K562 (cell line): ENCODE results near the gene SLC9A1. TPM values are rescaled to one million over a fixed set of nuclear protein-coding genes. Genes with fewer than 3 reads are reported as not detected.

Experiments used
- HSF4 ChIP-seq: fragments of 250-450 bp; sonication (Bioruptor Pico); IDR thresholded peaks from 2 replicates; pipeline ENCODE4 v2.1.2; 2022; ENCODE audit warnings: mild to moderate bottlenecking, moderate library complexity, borderline replicate concordance
- MEF2A ChIP-seq: IDR thresholded peaks from 2 replicates; pipeline ENCODE4 v1.6.1; 2011; ENCODE audit warnings: low read depth, mild to moderate bottlenecking, low read length, moderate library complexity; ENCODE audit not compliant: control insufficient read depth
- NONO ChIP-seq, 2 experiments: fragments of 200-400 bp in 1 of 2; fragments of 450-650 bp in 1 of 2; formaldehyde crosslinking in 1 of 2; IDR thresholded peaks; 2 replicates each; pipeline ENCODE4 v1.6.1; 2017; ENCODE audit warnings: low read depth in 2 of 2, mild to moderate bottlenecking in 2 of 2, moderate library complexity in 2 of 2, low read length in 1 of 2
- NR4A1 ChIP-seq, 2 experiments: fragments of 250-450 bp in 1 of 2; fragments of 450-650 bp in 1 of 2; sonication (Bioruptor Pico) in 1 of 2; IDR thresholded peaks; 2 replicates each; pipeline versions ENCODE4 v1.4.0 to v1.6.1; 2016 to 2020; ENCODE audit warnings: mild to moderate bottlenecking in 2 of 2, missing compliant biosample characterization in 1 of 2, missing genetic modification characterization in 1 of 2, moderate library complexity in 1 of 2
- POLR2B ChIP-seq: fragments of 450-650 bp; IDR thresholded peaks from 2 replicates; pipeline ENCODE4 v1.6.1; 2018; ENCODE audit warnings: low read depth; ENCODE audit not compliant: partially characterized antibody
- PURB ChIP-seq: sonication (generic); formaldehyde crosslinking; IDR thresholded peaks from 2 replicates; pipeline ENCODE4 v1.9.0; 2021; ENCODE audit warnings: low read depth, mild to moderate bottlenecking, missing genetic modification reagents
- RNF2 ChIP-seq: sonication (generic); IDR thresholded peaks from 2 replicates; pipeline ENCODE4 v1.6.1; 2016
- SMARCC2 ChIP-seq: fragments of 450-650 bp; IDR thresholded peaks from 2 replicates; pipeline ENCODE4 v1.6.1; 2017; ENCODE audit warnings: antibody characterized with exemption, moderate library complexity, mild to moderate bottlenecking, low read depth
- YY1 ChIP-seq, 3 experiments: IDR thresholded peaks; 2 replicates each; pipeline ENCODE4 v1.6.1; 2011; ENCODE audit warnings: low read length in 2 of 3, mild to moderate bottlenecking in 2 of 3, moderate library complexity in 2 of 3, borderline replicate concordance in 1 of 3, control low read depth in 1 of 3, low read depth in 1 of 3; ENCODE audit not compliant: insufficient read depth in 3 of 3, insufficient replicate concordance in 2 of 3, control insufficient read depth in 1 of 3, insufficient read length in 1 of 3; ENCODE audit errors: extremely low read depth in 1 of 3
- ZFP1 ChIP-seq: fragments of 450-650 bp; formaldehyde crosslinking; IDR thresholded peaks from 2 replicates; pipeline ENCODE4 v1.4.0; 2020; ENCODE audit warnings: mild to moderate bottlenecking, mixed read lengths
- polyA plus RNA-seq, 8 experiments: library from polyadenylated mRNA; depleted of rRNA in 4 of 8; stranded (reverse) in 5 of 8; unstranded in 3 of 8; fragments of >200 nt; fragmentation: Nextera tagmentation in 2 of 8; fragmentation: Illumina TruSeq in 1 of 8; extraction: Ambion mirVana in 2 of 8; extraction: Trizol in 1 of 8; gene quantifications; 2 replicates each; pipeline versions ENCODE4 v1.2.1 to v1.2.3, GENCODE V29; 2011 to 2014; ENCODE audit warnings: inconsistent platforms in 1 of 8, missing spikeins in 1 of 8
- total RNA-seq, 7 experiments: library from RNA; depleted of rRNA in 6 of 7; stranded (reverse); fragments of >200 nt in 6 of 7; fragmentation: Illumina TruSeq in 2 of 7; extraction: Trizol in 2 of 7; gene quantifications; 2 replicates each; pipeline versions ENCODE4 v1.2.1 to v1.2.3, GENCODE V29; 2011 to 2021; ENCODE audit warnings: low replicate concordance in 1 of 7
- TF ChIP-seq, protein P1 (sequence below): fragments of 250-450 bp; sonication (Bioruptor Pico); IDR thresholded peaks from 2 replicates; pipeline ENCODE4 v1.8.0; 2022; ENCODE audit warnings: inconsistent platforms, mild to moderate bottlenecking, moderate library complexity, borderline replicate concordance
- TF ChIP-seq, protein P2 (sequence below), 2 experiments: fragments of 450-650 bp in 1 of 2; IDR thresholded peaks; 2 replicates each; pipeline ENCODE4 v1.6.1; 2011 to 2017; ENCODE audit warnings: low read depth in 2 of 2, antibody characterized with exemption in 1 of 2, borderline replicate concordance in 1 of 2, low read length in 1 of 2, mild to moderate bottlenecking in 1 of 2, mixed read lengths in 1 of 2; ENCODE audit not compliant: control insufficient read depth in 1 of 2
- TF ChIP-seq, protein P3 (sequence below): fragments of 250-450 bp; sonication (Bioruptor Pico); IDR thresholded peaks from 2 replicates; pipeline ENCODE4 v1.6.1; 2021; ENCODE audit warnings: mild to moderate bottlenecking

The SLC9A1 gene
- total and polyA plus RNA-seq, 9 of the 15 experiments (the other 6 are each of a cell fraction or from before 2014, with no cell fraction given): 0.59 to 14.4 (median 2.0) TPM

DNA sequence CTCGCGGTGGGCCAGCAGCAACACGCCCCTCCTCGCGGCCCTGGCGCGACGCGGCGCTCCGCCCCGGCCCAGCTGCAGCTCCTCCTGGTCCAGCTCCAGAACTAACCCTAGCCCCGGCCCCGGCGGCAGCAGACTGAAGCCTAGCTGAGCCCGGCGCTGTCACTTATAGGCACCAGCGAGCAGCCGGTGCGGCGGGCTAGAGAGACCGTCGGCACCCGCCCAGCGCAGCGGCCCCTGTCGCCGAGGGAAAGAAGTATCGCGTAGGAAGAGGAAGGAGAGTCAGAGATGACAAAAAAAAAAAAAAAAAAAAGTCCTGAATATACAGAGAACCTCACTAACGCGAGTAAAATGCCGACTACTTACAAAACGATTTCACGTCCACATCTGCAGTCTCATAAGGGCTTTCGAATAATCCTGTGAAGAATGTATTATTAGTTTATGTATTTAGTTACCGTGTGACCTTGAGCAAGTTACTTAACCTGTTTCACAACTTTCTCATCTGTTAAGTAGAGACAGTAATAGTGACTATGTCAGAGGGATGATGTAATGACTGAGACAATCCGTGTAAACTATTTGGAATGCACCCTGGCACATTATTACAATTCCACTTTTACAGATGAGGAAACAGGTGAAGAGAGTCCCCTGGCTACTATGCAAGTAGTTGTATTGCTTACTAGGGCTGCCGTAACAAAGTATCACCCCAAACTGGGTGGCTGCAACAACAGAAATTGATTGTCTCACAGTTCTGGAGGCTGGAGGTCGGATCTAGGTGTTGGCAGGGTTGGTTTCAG, at the start of gene SLC9A1 (continued):
- TF ChIP-seq, protein P1, sequence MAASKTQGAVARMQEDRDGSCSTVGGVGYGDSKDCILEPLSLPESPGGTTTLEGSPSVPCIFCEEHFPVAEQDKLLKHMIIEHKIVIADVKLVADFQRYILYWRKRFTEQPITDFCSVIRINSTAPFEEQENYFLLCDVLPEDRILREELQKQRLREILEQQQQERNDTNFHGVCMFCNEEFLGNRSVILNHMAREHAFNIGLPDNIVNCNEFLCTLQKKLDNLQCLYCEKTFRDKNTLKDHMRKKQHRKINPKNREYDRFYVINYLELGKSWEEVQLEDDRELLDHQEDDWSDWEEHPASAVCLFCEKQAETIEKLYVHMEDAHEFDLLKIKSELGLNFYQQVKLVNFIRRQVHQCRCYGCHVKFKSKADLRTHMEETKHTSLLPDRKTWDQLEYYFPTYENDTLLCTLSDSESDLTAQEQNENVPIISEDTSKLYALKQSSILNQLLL (CRISPR knock-in tag): no peak
- no peak for TF ChIP-seq ZFP1
- peak; percentile 94 to 100 for TF ChIP-seq NONO (IDR thresholded peaks at IDR 0.05; ENCODE audit: low read depth in 2 of 2, low read length in 1 of 2)
- peak; percentile 93 for TF ChIP-seq POLR2B
- peak in 2 of 3 experiments; percentile 71 to 78 for TF ChIP-seq YY1 (IDR thresholded peaks at IDR 0.05; ENCODE audit: borderline replicate concordance in 1 of 3, control insufficient read depth in 1 of 3, extremely low read depth in 1 of 3, insufficient read depth in 3 of 3, insufficient read length in 1 of 3, insufficient replicate concordance in 2 of 3, low read depth in 1 of 3, low read length in 2 of 3)
- TF ChIP-seq HSF4: no peak
- peak; percentile 67 for TF ChIP-seq SMARCC2
- TF ChIP-seq MEF2A: peak; percentile 54; the same call in 1 of the 2 replicates
- TF ChIP-seq RNF2: peak; percentile 87
- TF ChIP-seq NR4A1 (CRISPR knock-in tag; IDR thresholded peaks at IDR 0.05): no peak
- TF ChIP-seq NR4A1 (tag; IDR thresholded peaks at IDR 0.05): 0 out of 2 replicates have a peak, but pooled peaks have one; percentile 48
- TF ChIP-seq, protein P2, sequence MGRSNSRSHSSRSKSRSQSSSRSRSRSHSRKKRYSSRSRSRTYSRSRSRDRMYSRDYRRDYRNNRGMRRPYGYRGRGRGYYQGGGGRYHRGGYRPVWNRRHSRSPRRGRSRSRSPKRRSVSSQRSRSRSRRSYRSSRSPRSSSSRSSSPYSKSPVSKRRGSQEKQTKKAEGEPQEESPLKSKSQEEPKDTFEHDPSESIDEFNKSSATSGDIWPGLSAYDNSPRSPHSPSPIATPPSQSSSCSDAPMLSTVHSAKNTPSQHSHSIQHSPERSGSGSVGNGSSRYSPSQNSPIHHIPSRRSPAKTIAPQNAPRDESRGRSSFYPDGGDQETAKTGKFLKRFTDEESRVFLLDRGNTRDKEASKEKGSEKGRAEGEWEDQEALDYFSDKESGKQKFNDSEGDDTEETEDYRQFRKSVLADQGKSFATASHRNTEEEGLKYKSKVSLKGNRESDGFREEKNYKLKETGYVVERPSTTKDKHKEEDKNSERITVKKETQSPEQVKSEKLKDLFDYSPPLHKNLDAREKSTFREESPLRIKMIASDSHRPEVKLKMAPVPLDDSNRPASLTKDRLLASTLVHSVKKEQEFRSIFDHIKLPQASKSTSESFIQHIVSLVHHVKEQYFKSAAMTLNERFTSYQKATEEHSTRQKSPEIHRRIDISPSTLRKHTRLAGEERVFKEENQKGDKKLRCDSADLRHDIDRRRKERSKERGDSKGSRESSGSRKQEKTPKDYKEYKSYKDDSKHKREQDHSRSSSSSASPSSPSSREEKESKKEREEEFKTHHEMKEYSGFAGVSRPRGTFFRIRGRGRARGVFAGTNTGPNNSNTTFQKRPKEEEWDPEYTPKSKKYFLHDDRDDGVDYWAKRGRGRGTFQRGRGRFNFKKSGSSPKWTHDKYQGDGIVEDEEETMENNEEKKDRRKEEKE (IDR thresholded peaks at IDR 0.05; ENCODE audit: borderline replicate concordance in 1 of 2, control insufficient read depth in 1 of 2, low read depth in 2 of 2, low read length in 1 of 2): peak in 1 of 2 experiments; percentile 96; a peak in 2 of 4 replicates
- TF ChIP-seq, protein P3, sequence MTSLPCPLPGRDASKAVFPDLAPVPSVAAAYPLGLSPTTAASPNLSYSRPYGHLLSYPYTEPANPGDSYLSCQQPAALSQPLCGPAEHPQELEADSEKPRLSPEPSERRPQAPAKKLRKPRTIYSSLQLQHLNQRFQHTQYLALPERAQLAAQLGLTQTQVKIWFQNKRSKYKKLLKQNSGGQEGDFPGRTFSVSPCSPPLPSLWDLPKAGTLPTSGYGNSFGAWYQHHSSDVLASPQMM: no peak
- no peak for TF ChIP-seq PURB
